ENCODE data around the gene GOLGA6C. TPM values are rescaled to one million over a fixed set of nuclear protein-coding genes. Genes with fewer than 3 reads are reported as not detected.

Gene GOLGA6C
- total RNA-seq, 1 experiment from 2014 or later = not detected

DNA sequence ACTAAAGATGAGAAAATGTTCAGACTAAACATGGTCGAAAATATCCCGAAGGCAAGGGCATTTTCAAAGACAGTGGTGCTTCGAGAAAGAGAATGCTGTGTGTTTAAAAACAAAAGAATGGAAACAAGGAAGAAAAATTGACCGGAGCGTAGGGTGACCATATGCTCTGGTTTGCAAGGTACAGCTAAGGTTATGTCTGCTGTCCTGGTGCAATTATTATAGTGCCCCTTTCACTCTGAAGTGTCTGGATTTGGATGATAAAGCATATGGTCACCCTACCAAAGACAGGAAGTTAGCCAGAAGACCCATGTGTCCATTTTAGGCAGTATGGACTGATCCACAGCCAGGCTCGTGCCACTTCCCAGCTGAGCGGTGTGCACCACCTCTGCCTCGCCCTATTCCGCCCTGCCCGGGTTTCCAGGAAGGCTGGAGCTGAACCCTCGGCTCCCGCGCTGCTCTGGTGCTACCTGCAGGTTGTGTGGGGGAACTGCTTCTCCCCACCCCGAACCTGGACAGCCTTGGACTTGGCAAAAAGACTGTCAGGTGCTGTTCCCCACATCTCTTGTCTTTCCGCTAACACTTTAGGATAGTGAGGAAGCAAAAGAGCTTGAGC, 49.8 kb downstream of the GOLGA6C start:
- DNase-seq (ENCODE audit: low read depth, low spot score) (peak; percentile 62), ATAC-seq (peak; percentile 100)
- Histone ChIP-seq H3K9ac (ENCODE audit: low read length) (no peak overlapping the region), H4K20me1 (ENCODE audit: insufficient read depth) (no peaks in the 10 kb centered on the region), H3K9me2 (ENCODE audit: insufficient read depth) (no peaks in the 10 kb centered on the region), H3K4me3 (replicated peaks in 1 of 2; ENCODE audit: low read depth in 1 of 2, low read length in 2 of 2) (no peak overlapping the region), H2AFZ (ENCODE audit: low read depth, low read length, poor library complexity, severe bottlenecking) (peak overlapping the region; percentile 67), H3K4me1 (ENCODE audit: control insufficient read depth in 1 of 2, insufficient read depth in 2 of 2, low read length in 2 of 2) (peaks cover 4 to 24% of the 10 kb centered on the region in 2 experiments; a peak in 3 of 4 replicates), H3K36me3 (ENCODE audit: control insufficient read depth in 1 of 2, insufficient read depth in 2 of 2, low read length in 2 of 2) (no peaks in the 10 kb centered on the region), H3K27ac (ENCODE audit: low read depth, low read length) (no peak overlapping the region), H3K9me3 (ENCODE audit: control insufficient read depth in 1 of 2, insufficient read depth in 1 of 2, low read depth in 1 of 2, low read length in 2 of 2) (no peaks in the 10 kb centered on the region), H3K4me2 (ENCODE audit: low read length) (peak overlapping the region; percentile 70), H3K27me3 (ENCODE audit: insufficient read depth, low read length) (no peaks in the 10 kb centered on the region), H3K79me2 (ENCODE audit: insufficient read depth, low read length) (no peaks in the 10 kb centered on the region)
- RAD21 ChIA-PET (ENCODE audit: low non-redundant PET in 1 of 2, low total read pairs in 2 of 2, uncharacterized antibody in 2 of 2, unreplicated experiment in 2 of 2) = interaction anchor here (0.8 to 1.1 kb wide), 3 partner anchors 133 to 279 kb away, joined by 3 to 4 read pairs (median 4); no protein-coding TSS in a partner anchor
- intact Hi-C loops (cut with micrococcal nuclease) = no loop called here
- CTCF ChIA-PET = interaction anchor here (0.7 to 2.0 kb wide), 8 partner anchors 10 to 406 kb away, joined by 3 to 12 read pairs (median 3); no protein-coding TSS in a partner anchor
- POLR2A ChIA-PET = interaction anchor here (0.6 to 1.1 kb wide), 2 partner anchors 55 to 146 kb away, joined by 3 read pairs; no protein-coding TSS in a partner anchor
- BruUV-seq (replicated peaks) = no TSS peak
- TF ChIP-seq POLR2AphosphoS5 (IDR thresholded peaks at IDR 0.05; ENCODE audit: low read depth, low read length) = no peak
- TF ChIP-seq SP1 (IDR thresholded peaks at IDR 0.05; ENCODE audit: low read depth) = no peak
- TF ChIP-seq SRF (IDR thresholded peaks at IDR 0.05; ENCODE audit: low read depth) = no peak
- peak; percentile 92 for TF ChIP-seq RAD21 (IDR thresholded peaks at IDR 0.05; ENCODE audit: low read depth)
- TF ChIP-seq EZH2 (IDR thresholded peaks at IDR 0.05) = no peak
- TF ChIP-seq, protein P1, sequence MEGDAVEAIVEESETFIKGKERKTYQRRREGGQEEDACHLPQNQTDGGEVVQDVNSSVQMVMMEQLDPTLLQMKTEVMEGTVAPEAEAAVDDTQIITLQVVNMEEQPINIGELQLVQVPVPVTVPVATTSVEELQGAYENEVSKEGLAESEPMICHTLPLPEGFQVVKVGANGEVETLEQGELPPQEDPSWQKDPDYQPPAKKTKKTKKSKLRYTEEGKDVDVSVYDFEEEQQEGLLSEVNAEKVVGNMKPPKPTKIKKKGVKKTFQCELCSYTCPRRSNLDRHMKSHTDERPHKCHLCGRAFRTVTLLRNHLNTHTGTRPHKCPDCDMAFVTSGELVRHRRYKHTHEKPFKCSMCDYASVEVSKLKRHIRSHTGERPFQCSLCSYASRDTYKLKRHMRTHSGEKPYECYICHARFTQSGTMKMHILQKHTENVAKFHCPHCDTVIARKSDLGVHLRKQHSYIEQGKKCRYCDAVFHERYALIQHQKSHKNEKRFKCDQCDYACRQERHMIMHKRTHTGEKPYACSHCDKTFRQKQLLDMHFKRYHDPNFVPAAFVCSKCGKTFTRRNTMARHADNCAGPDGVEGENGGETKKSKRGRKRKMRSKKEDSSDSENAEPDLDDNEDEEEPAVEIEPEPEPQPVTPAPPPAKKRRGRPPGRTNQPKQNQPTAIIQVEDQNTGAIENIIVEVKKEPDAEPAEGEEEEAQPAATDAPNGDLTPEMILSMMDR (IDR thresholded peaks at IDR 0.05 in 2 of 3, conservative IDR thresholded peaks at IDR 0.05 in 1 of 3; ENCODE audit: borderline replicate concordance in 1 of 3, insufficient read depth in 1 of 3, low read depth in 2 of 3, low read length in 2 of 3) = peak; percentile 78 to 93 (median 90)
- TF ChIP-seq, protein P2, sequence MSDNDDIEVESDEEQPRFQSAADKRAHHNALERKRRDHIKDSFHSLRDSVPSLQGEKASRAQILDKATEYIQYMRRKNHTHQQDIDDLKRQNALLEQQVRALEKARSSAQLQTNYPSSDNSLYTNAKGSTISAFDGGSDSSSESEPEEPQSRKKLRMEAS (IDR thresholded peaks at IDR 0.05) = peak; percentile 44; the same call in 1 of the 2 replicates
